DMS153 treated with DMSO at 0.1 percent for 48 hours (cell line): ENCODE results near the gene CCDC102A.
"Not testable (repeated sequence)": the region's sequence is repeated elsewhere in the genome, so short reads cannot be mapped to it uniquely, and the experiment has no call there.

Source experiments
- DNase-seq: peaks from one replicate; lab custom pipeline; 2025; ENCODE audit not compliant: unreplicated experiment; lab: John Stamatoyannopoulos, UW

Gene CCDC102A

GRCh38 chr16:57536306-57537193 is at the start of gene CCDC102A:
TSS of gene CCDC102A (minus strand) at chr16:57536571. CDS start at chr16:57529177, 7,394 bp downstream.
- DNase-seq, result no peak

DNA sequence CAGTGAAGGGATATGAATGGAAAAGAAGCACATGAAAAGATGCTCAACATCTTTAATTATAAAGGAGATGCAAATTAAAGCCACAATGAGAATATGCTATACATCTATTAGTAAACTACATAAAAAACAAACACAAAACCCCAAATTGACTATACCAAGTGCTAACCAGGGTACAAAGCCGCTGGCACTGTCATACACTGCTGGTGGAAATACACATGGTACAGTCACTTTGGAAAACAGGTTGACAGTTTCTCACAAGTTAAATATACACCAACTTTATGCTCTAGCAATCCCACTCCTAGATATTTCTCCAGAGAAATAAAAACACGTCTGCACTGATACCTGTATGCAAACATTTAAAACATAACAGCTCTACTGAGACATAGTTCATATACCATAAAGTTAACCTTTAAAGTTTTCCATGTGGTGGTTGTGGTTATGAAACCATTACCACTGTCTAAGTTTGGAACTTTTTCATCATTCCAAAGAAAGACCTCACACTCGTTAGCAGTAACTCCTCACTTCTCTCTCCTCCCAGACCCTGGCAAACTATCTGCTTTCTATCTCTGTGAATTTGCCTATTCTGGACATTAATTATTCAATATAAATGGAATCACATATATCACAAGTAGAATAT is 48.8 kb upstream of the CCDC102A start:
- DNase-seq, result no peak

DNA sequence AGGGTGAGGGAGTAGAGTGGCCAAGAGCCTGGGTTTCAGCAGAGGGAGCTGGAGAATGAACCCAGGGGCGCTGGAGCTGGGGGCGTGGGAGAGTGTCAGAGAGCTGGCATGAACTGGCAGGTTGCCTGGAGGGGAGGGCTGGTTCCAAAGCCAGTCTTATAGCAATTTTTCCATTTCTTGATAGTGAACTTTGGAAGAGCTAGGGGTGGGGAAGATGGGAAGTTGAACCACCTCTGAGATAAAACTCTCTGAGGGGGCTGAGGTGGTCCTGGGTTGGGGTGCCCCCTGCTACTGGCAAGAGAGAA is 42.9 kb upstream of the CCDC102A start:
- DNase-seq, result no peak

DNA sequence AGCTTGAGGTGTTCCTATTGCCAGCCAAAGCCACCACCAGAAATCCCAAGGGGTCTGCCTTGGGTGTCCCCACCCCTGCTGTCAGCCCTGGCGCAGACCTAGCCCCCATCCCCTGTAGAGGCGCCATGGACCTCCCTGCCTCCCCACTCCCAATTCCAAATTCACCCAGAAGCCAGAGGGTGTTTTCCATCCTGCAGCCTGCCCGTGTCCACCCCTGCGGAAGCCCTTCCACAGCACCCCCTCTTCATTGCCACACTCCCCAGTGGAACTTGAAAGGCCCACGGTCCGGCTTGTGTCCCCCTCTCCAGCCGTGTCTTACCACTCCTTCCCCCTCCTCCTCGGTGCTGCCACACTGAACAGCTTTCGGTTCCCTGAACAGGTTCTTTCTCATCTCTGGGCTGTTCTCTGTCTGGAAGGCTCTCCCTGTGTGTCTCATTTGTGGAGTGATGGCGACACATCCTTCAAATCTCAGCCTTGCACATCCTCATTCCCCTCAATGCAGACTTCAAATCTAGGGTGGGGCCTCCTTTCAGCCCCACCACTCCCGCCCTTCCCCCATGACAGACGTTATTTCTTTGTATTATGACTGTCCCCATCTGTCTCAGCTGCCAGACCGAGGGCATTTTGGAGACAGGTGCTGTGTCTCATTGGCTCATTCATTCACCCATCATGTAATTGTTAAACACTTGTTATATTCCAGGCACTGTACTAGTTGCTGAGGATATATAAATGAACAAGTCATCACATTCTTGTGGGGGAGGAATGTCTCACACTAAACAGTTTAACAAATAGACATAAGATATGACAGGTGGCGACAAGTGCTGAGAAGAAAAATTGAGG is 42.4 kb upstream of the CCDC102A start:
- DNase-seq, result no peak

DNA sequence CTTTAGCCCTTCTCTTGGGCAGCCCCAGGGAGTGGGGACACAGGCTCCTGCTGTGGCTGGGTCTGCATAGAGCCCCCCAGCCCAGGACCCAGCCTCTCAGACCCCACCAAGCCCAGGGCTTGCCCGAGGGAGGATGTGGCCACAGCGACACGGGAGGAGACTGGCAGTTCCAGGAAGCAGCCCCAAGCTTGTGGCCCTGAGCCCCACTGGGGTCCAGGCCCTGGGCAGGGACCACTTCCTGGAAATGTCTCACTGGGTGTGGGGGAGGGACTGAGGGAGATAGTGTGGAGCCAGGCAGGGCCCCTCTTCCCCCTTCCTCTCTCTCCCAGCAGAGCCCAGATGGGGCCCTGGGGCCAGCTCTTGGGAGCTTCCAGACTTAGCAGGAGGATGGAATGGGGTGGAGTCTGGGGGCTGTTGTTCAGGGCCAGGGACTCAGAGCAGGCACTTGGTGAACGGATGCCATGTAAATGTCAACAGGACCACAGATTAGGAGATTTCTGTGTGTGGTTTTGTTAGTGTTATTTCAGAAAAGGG is 41.4 kb upstream of the CCDC102A start:
- DNase-seq, result no peak

GRCh38 chr16:57577214-57577613 is 40.8 kb upstream of the CCDC102A start:
- DNase-seq, result no peak

DNA sequence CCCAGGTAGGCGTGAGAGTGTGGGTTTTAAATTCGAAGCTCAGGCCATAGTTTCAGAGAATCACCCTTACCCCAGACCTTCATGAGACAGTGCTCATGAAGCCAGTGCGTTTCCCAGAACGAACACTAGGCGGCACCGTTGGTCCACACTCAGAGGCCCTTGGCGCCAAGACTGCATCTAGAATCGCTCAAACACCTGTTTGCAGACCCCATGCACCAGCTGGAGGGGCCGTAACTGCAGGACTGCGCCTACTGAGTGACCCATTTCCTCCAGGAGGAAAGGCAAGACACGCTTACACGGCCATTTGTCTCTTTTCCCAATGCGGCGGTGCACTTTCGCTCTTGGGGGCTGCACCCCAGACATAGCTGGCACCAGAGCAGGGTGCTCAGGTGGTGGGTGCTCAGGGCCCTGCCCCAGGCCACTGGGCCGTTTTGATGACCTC is 40.1 kb upstream of the CCDC102A start:
- peak; percentile 50 for DNase-seq

DNA sequence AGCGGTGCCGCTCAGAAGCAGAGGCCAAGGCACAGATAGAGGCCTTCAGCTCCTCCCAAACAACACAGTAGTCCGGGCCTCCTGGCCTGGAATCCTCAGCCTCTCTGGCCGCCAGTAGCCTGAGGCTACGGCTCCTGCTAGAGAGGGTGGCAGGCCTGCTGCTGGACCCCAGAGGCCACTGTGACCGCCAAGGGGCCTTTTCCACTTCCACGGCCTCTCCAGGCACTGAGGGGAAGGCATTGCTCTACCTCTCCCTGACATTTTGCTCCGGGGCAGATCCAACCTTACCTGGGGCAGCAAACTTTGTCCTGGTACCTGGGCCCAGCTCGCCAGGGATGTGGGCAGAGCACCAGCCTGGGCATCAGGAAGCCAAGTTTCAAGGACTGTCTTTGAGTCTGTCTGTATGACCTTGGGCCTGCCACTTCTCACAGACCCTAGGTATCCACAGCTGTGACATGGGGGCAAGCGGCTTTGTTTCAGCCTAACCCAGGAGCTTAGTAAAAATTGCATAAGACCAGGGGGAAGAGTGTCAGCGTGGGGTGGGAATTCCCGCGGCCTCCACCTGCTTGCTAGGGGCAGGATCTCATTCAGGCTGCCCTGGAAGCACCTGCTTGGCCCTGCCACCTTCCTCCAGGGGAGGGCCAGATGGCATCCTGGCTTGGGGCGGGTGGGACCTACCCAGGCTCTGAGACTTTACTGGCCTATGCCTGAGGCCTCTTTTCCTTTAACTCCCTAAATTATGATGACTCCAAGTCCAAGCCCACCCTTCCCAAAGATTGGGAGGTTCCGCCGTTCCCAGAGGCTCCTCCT is 39.3 kb upstream of the CCDC102A start:
- DNase-seq, result no peak

- no peak for DNase-seq
Measured at GRCh38 chr16:57574646-57575467, 38.5 kb upstream of the CCDC102A start.

GRCh38 chr16:57574086-57574485 is 37.7 kb upstream of the CCDC102A start:
- DNase-seq, result no peak

- no peak for DNase-seq
Measured at GRCh38 chr16:57572978-57573728, 36.8 kb upstream of the CCDC102A start.

DNA sequence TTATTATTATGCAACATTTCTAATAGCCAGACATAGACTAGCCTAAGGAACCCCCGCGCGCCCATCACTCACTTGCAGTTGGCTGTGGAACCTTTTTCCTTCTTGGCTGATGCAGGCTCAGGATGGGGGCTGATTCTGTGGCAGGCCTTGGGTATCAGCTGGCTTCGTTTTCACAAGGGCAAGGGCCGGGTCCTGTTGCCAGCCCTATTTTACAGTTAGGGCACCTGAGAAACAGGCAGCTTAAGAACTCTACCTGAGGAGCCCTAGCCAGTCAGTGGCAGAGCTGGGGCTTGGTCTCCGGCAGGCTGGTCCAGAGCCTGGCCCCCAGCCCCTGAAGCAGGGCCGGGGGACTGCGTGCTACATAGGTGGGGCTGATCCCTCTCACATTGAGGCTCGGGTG is 34.7 kb upstream of the CCDC102A start:
- no peak for DNase-seq

GRCh38 chr16:57570301-57571070 is 34.1 kb upstream of the CCDC102A start:
- no peak for DNase-seq

- no peak for DNase-seq
Measured at GRCh38 chr16:57569306-57569946, 33.1 kb upstream of the CCDC102A start.

DNA sequence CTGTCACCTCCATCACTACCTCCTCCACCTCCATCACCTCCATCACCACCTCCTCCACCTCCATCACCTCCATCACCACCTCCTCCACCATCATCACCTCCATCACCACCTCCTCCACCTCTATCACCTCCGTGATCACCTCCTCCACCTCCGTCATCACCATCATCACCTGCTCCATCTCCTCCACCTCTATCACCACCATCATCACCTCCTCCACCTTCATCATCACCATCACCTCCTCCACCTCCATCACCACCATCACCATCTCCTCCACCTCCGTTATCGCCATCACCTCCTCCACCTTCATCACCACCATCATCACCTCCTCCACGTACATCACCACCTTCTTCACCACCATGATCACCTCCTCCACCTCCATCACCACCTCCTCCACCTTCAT is 32.4 kb upstream of the CCDC102A start:
- DNase-seq, result not testable (repeated sequence)

- DNase-seq, result no peak
Measured at GRCh38 chr16:57568173-57568678, 31.9 kb upstream of the CCDC102A start.

GRCh38 chr16:57567691-57568090 is 31.3 kb upstream of the CCDC102A start:
- no peak for DNase-seq
